SU-DHL-6 (cell line): Measurements from ENCODE around the gene CHD3.
A peak's percentile ranks its signal among the peaks of the same experiment; 100 is the strongest.

ENCODE experiments used
- H2AFZ ChIP-seq: fragments of 200-600 bp; sonication (generic); 2 replicates; pipeline ENCODE4 v1.6.1; 2014; ENCODE audit warnings: low read depth, mild to moderate bottlenecking, moderate library complexity, mixed read lengths, antibody characterized with exemption, low read length; ENCODE audit not compliant: severe bottlenecking
- H3F3A ChIP-seq: fragments of 200-600 bp; shearing (Covaris generic); 2 replicates; pipeline ENCODE4 v1.6.0; 2016; ENCODE audit warnings: antibody characterized with exemption, mild to moderate bottlenecking; ENCODE audit not compliant: insufficient read depth
- H3K27ac ChIP-seq: fragments of 200-600 bp; sonication (generic); 2 replicates; pipeline ENCODE4 v1.5.1; 2016; ENCODE audit warnings: low read depth, mild to moderate bottlenecking, low read length, moderate library complexity, mixed read lengths
- H3K27me3 ChIP-seq: fragments of 200-600 bp; sonication (generic), shearing (Covaris generic); 2 replicates; pipeline ENCODE4 v1.6.0; 2014; ENCODE audit warnings: mild to moderate bottlenecking, low read length
- H3K36me3 ChIP-seq: fragments of 200-600 bp; sonication (generic); 2 replicates; pipeline ENCODE4 v1.6.1; 2014; ENCODE audit warnings: mild to moderate bottlenecking, low read length, mixed read lengths
- H3K4me2 ChIP-seq: fragments of 300-600, 200-600 bp; shearing (Covaris generic), sonication (generic); 2 replicates; pipeline ENCODE4 v1.6.0; 2014; ENCODE audit warnings: low read length, low read depth, mild to moderate bottlenecking; ENCODE audit not compliant: poor library complexity, severe bottlenecking
- H3K4me3 ChIP-seq: fragments of 200-600 bp; sonication (generic); 2 replicates; pipeline ENCODE4 v1.5.1; 2014; ENCODE audit warnings: antibody characterized with exemption, low read length, mild to moderate bottlenecking, mixed read lengths; ENCODE audit not compliant: insufficient read depth, poor library complexity, severe bottlenecking
- H3K79me2 ChIP-seq: fragments of 200-600 bp; sonication (generic); 2 replicates; pipeline ENCODE4 v1.6.1; 2014; ENCODE audit warnings: mild to moderate bottlenecking, low read length, moderate library complexity; ENCODE audit not compliant: insufficient read depth
- H3K9ac ChIP-seq: fragments of 200-600 bp; sonication (generic); 2 replicates; pipeline ENCODE4 v1.7.0; 2014; ENCODE audit warnings: mild to moderate bottlenecking, low read length
- H3K9me2 ChIP-seq: fragments of 200-600 bp; sonication (generic); replicated peaks from 2 replicates; pipeline ENCODE4 v1.6.1; 2014; ENCODE audit warnings: low read length; ENCODE audit not compliant: insufficient read depth
- H3K9me3 ChIP-seq: fragments of 200-600 bp; sonication (generic); 2 replicates; pipeline ENCODE4 v1.6.1; 2014; ENCODE audit warnings: low read length, mixed read lengths; ENCODE audit not compliant: insufficient read depth
- H4K20me1 ChIP-seq: fragments of 200-600 bp; sonication (generic); 2 replicates; pipeline ENCODE4 v1.6.1; 2014; ENCODE audit warnings: low read depth, mild to moderate bottlenecking, antibody characterized with exemption, low read length, moderate library complexity, mixed read lengths
- EZH2phosphoT487 ChIP-seq: fragments of 200-600 bp; sonication (generic), shearing (Covaris generic); conservative IDR thresholded peaks from 2 replicates; pipeline ENCODE4 v1.6.1; 2018; ENCODE audit warnings: mild to moderate bottlenecking, antibody characterized with exemption, low read length, moderate library complexity, mixed read lengths
- TF ChIP-seq, protein P1 (sequence below): fragments of 200-600 bp; sonication (generic); IDR thresholded peaks from one replicate; pipeline ENCODE4 v1.5.1; 2017; ENCODE audit warnings: antibody characterized with exemption, mild to moderate bottlenecking, low read length, moderate library complexity; ENCODE audit not compliant: insufficient read depth, poor library complexity, severe bottlenecking

Gene CHD3

DNA sequence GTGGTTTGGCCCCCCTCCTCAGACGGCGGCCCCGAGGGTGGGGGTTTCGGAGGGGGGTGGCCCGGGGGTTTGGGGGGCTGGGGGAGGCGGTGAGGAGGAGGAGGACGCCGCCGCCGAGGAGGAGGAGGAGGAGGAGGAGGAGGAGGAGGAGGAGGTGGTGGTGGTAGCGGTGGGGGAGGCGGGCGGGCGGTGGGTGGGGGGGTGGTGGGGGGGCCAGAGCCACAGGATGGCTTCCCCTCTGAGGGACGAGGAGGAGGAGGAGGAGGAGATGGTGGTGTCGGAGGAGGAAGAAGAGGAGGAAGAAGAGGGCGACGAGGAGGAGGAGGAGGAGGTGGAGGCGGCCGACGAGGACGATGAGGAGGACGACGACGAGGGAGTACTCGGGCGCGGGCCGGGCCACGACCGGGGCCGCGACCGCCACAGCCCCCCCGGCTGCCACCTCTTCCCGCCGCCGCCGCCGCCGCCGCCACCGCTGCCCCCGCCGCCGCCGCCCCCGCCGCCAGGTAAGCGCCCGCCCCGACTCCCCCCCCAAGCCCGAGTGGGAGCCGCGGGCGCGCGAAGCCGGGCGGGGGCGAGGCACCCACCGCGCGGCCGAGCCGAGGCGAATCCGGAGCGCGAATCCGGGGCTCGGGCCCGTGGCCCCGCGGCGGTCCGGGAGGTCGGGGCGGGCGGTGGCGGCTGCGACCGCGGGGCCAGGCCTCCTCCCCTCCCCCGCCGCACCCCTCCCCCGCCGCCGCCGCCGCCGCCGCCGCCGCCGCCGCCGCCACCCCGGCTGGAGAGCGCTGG, 3.8 kb upstream of the CHD3 start:
- H3K9ac ChIP-seq = peak overlapping the region; percentile 85
- H3K4me2 ChIP-seq = peak overlapping the region; percentile 96
- peak overlapping the region; percentile 85 for H3K27ac ChIP-seq
- no peaks in the 10 kb centered on the region for H4K20me1 ChIP-seq
- no peak overlapping the region for H2AFZ ChIP-seq
- H3K9me3 ChIP-seq = no peaks in the 10 kb centered on the region
- peaks cover 49% of the 10 kb centered on the region for H3K79me2 ChIP-seq
- H3K36me3 ChIP-seq = no peaks in the 10 kb centered on the region
- peaks cover 54% of the 10 kb centered on the region for H3F3A ChIP-seq
- H3K4me3 ChIP-seq = peak overlapping the region; percentile 77
- no peaks in the 10 kb centered on the region for H3K27me3 ChIP-seq
- no peaks in the 10 kb centered on the region for H3K9me2 ChIP-seq
- TF ChIP-seq EZH2phosphoT487 = no peak
- TF ChIP-seq, protein P1, sequence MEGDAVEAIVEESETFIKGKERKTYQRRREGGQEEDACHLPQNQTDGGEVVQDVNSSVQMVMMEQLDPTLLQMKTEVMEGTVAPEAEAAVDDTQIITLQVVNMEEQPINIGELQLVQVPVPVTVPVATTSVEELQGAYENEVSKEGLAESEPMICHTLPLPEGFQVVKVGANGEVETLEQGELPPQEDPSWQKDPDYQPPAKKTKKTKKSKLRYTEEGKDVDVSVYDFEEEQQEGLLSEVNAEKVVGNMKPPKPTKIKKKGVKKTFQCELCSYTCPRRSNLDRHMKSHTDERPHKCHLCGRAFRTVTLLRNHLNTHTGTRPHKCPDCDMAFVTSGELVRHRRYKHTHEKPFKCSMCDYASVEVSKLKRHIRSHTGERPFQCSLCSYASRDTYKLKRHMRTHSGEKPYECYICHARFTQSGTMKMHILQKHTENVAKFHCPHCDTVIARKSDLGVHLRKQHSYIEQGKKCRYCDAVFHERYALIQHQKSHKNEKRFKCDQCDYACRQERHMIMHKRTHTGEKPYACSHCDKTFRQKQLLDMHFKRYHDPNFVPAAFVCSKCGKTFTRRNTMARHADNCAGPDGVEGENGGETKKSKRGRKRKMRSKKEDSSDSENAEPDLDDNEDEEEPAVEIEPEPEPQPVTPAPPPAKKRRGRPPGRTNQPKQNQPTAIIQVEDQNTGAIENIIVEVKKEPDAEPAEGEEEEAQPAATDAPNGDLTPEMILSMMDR = no peak

DNA sequence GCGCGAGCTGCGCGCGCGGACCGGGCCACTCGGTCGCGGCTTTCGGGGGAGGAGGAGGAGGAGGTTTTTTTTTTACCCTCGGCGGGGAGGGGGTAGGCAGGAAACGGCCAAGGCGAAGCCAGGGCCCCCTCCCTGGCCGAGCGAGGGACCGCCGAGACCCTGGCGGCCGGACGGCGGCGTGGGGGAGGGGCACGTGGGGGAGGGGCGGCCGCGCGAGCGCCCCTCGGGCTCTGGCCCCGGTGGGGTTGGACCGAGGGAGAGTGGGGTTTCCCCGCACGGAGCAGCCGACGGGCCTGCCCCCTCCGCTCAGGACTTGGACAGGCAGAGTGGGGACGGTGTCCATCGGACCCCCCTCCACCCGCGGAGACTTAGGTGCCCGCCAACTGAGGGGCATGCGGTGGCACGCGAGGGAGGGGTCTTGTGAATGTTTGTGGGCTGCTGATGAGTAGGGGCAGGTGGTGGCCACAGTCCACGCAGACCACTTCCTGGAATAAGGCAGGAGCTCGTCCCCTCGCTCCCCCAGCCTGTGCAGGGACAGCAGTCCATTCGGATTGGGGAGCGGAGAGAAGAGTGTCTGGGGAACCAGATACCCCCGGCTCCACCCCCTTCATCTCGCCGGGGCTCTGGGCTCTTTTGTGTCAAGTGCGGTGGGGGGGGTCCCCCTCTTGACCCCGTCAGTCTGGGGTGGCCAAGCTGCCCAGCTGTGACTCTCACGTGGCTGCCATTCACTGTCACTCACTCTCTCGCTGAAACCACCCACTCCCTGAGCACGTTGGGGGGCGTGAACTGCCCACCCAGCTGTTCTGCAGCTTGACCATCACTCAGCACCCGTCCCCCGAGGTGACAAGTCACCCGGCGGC, 3.0 kb upstream of the CHD3 start:
- Histone ChIP-seq H3F3A (peaks cover 46% of the 10 kb centered on the region), H3K79me2 (peaks cover 49% of the 10 kb centered on the region), H3K36me3 (no peaks in the 10 kb centered on the region), H3K9me2 (no peaks in the 10 kb centered on the region), H3K9me3 (no peaks in the 10 kb centered on the region), H3K27me3 (no peaks in the 10 kb centered on the region), H3K9ac (peak overlapping the region; percentile 85), H2AFZ (peak overlapping the region; percentile 28), H3K4me2 (peak overlapping the region; percentile 86), H3K27ac (peak overlapping the region; percentile 85), H3K4me3 (peak overlapping the region; percentile 77), H4K20me1 (no peaks in the 10 kb centered on the region)
- TF ChIP-seq, protein P1 = no peak
- no peak for TF ChIP-seq EZH2phosphoT487

DNA sequence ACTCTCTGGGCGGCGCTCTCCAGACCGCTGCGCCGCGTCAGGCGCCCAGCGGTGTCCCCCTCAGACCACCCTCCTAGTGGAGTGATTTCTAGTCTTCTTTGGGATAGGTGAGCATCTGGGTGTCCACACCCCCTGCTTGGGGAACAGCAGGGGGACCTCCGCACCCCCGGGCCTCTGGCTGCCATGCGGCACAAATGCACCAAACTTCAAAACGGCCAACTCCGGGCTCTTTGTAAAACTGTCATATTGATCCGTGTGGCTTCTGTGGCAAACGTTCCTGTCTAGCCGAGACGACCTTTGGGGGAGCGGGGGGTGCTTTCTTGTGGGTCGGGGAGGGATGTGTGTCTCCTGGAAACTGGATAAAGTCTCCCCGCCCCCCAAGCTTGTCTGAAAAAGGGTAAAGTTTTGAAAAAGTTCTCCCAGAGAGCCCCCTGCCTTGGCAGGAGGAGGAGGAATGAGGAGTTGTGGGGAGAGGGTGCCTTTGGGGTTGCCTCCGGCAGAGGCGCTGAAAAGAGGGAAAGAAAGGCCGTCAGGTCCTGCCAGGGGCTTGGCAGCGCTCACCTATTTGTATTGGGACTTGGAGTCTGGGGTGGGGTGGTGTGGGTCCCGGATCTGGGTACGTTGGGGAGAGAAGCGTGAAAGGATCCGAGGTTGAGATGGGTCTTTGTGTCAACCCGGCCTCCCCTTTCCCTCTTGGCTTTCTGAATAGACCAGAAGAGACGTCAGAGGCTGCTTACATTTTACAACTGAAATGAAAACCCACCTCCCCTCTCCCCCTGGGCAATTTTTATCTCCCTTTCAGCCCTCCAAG, 2.2 kb upstream of the CHD3 start:
- Histone ChIP-seq H3F3A (peaks cover 38% of the 10 kb centered on the region), H3K9ac (peak overlapping the region; percentile 85), H2AFZ (no peak overlapping the region), H3K79me2 (peaks cover 49% of the 10 kb centered on the region), H3K9me2 (no peaks in the 10 kb centered on the region), H3K27me3 (no peaks in the 10 kb centered on the region), H3K4me2 (peak overlapping the region; percentile 86), H3K36me3 (no peaks in the 10 kb centered on the region), H3K4me3 (peak overlapping the region; percentile 77), H4K20me1 (no peaks in the 10 kb centered on the region), H3K9me3 (no peaks in the 10 kb centered on the region), H3K27ac (peak overlapping the region; percentile 85)
- TF ChIP-seq, protein P1 = no peak
- no peak for TF ChIP-seq EZH2phosphoT487
